Gastroesophageal sphincter (tissue), 3 donors: ENCODE results near the gene FITM2.

ENCODE experiments used
- CTCF ChIP-seq, 4 experiments: fragments of 200-600 bp in 2 of 4; fragments of 450-650 bp in 2 of 4; sonication (generic) in 1 of 4; IDR thresholded peaks; one replicate each; pipeline ENCODE4 v1.5.1; 2017 to 2019; ENCODE audit warnings: antibody characterized with exemption in 4 of 4, mild to moderate bottlenecking in 2 of 4, moderate library complexity in 2 of 4
- POLR2A ChIP-seq, 2 donors: fragments of 450-650 bp; IDR thresholded peaks; one replicate each; pipeline ENCODE4 v1.6.1; 2017; ENCODE audit warnings: antibody characterized with exemption in 2 of 2, mild to moderate bottlenecking in 2 of 2, moderate library complexity in 1 of 2
- POLR2AphosphoS5 ChIP-seq: sonication (generic); formaldehyde crosslinking; IDR thresholded peaks from one replicate; pipeline ENCODE4 v1.6.1; 2017; ENCODE audit warnings: antibody characterized with exemption

GRCh38 chr20:44335675-44336074 is 24.7 kb upstream of the FITM2 start:
- TF ChIP-seq CTCF (IDR thresholded peaks at IDR 0.05), result no peak
- no peak for TF ChIP-seq POLR2A (IDR thresholded peaks at IDR 0.05)
- TF ChIP-seq POLR2AphosphoS5, result no peak
